Naive thymus-derived CD4-positive, alpha-beta T cell (primary cell): Measurements from ENCODE around the gene BRSK1. TPM values are rescaled to one million over a fixed set of nuclear protein-coding genes. Genes with fewer than 3 reads are reported as not detected.

ENCODE experiments used
- ATAC-seq: fragments of 150-1000 bp; cut with Tn5 transposase; 2 replicates; pipeline ENCODE4 v1.10.0; 2021; ENCODE audit warnings: mild to moderate bottlenecking, moderate library complexity
- CTCF ChIA-PET: fragments of 350-600 bp; sonication (Branson Sonifier 250); formaldehyde crosslinking; loops from one replicate; lab custom pipeline; 2021; ENCODE audit warnings: antibody characterized with exemption; lab: Charles Lee
- POLR2A ChIA-PET: fragments of 350-600 bp; sonication (Branson Sonifier 250); formaldehyde crosslinking; loops from one replicate; lab custom pipeline; 2021; ENCODE audit warnings: antibody characterized with exemption, inconsistent platforms; lab: Charles Lee
- DNase-seq, 9 donors: peaks; one replicate each; pipeline versions ENCODE4 v3.0.0 to v3.0.0-alpha.2; 2020 to 2022; ENCODE audit warnings: mixed read lengths in 1 of 9
- H3K27ac ChIP-seq: one replicate; pipeline ENCODE4 v1.7.0; 2013; ENCODE audit warnings: mild to moderate bottlenecking, low read depth, low read length, moderate library complexity
- H3K27me3 ChIP-seq, 2 donors: one replicate each; pipeline ENCODE4 v1.7.0; 2013; ENCODE audit warnings: low read length in 2 of 2, mild to moderate bottlenecking in 2 of 2, moderate library complexity in 2 of 2; ENCODE audit not compliant: control insufficient read depth in 2 of 2, insufficient read depth in 2 of 2
- H3K36me3 ChIP-seq, 3 experiments: 1 replicate in 2 of 3; 2 replicates in 1 of 3; pipeline ENCODE4 v1.7.0; 2013; ENCODE audit warnings: low read length in 3 of 3, mild to moderate bottlenecking in 3 of 3, moderate library complexity in 1 of 3; ENCODE audit not compliant: insufficient read depth in 3 of 3, control insufficient read depth in 2 of 3
- H3K4me1 ChIP-seq, 2 donors: one replicate each; pipeline ENCODE4 v1.7.0; 2013; ENCODE audit warnings: low read length in 2 of 2, mild to moderate bottlenecking in 2 of 2, moderate library complexity in 1 of 2; ENCODE audit not compliant: control insufficient read depth in 2 of 2, insufficient read depth in 2 of 2
- H3K4me3 ChIP-seq: 2 replicates; pipeline ENCODE4 v1.7.0; 2013; ENCODE audit warnings: mild to moderate bottlenecking, low read length
- H3K9me3 ChIP-seq, 3 experiments: 1 replicate in 2 of 3; 2 replicates in 1 of 3; pipeline ENCODE4 v1.7.0; 2013; ENCODE audit warnings: low read length in 3 of 3; ENCODE audit not compliant: control insufficient read depth in 2 of 3
- H3K27ac Mint-ChIP-seq, 9 donors: one replicate each; pipeline ENCODE4 v1.8.0; 2020 to 2022; ENCODE audit warnings: mixed read lengths in 9 of 9, mild to moderate bottlenecking in 8 of 9, moderate library complexity in 5 of 9, inconsistent platforms in 2 of 9
- H3K27me3 Mint-ChIP-seq, 5 donors: one replicate each; pipeline ENCODE4 v1.8.0; 2021 to 2022; ENCODE audit warnings: mixed read lengths in 5 of 5, mild to moderate bottlenecking in 1 of 5
- H3K36me3 Mint-ChIP-seq, 5 donors: one replicate each; pipeline ENCODE4 v1.8.0; 2020 to 2022; ENCODE audit warnings: mixed read lengths in 5 of 5, mild to moderate bottlenecking in 3 of 5, inconsistent platforms in 1 of 5
- H3K4me1 Mint-ChIP-seq, 7 donors: one replicate each; pipeline ENCODE4 v1.8.0; 2020 to 2022; ENCODE audit warnings: mixed read lengths in 7 of 7, mild to moderate bottlenecking in 3 of 7, inconsistent platforms in 1 of 7
- H3K4me3 Mint-ChIP-seq, 10 donors: one replicate each; pipeline ENCODE4 v1.8.0; 2020 to 2022; ENCODE audit warnings: mild to moderate bottlenecking in 10 of 10, mixed read lengths in 10 of 10, moderate library complexity in 6 of 10, inconsistent platforms in 2 of 10
- H3K9me3 Mint-ChIP-seq, 11 donors: one replicate each; pipeline ENCODE4 v1.8.0; 2020 to 2022; ENCODE audit warnings: mixed read lengths in 11 of 11, mild to moderate bottlenecking in 4 of 11, inconsistent platforms in 1 of 11, moderate library complexity in 1 of 11
- intact Hi-C, 2 donors: fragments of 100-400 bp; cut with micrococcal nuclease; formaldehyde crosslinking; loops; one replicate each; pipeline ENCODE4 v1.15.1; 2023
- polyA plus RNA-seq, 2 donors: library from polyadenylated mRNA; unstranded; fragments of 300-500 nt; fragmentation: Illumina TruSeq; gene quantifications; one replicate each; pipeline ENCODE4 v1.2.3, GENCODE V29; 2021
- total RNA-seq, 6 experiments: library from RNA in 5 of 6; stranded (reverse) in 5 of 6; gene quantifications; 1 replicate in 5 of 6; 2 replicates in 1 of 6; pipeline ENCODE4 v1.2.3 and lab custom pipeline; 2021 to 2026

Gene BRSK1
- total and polyA plus RNA-seq, 7 experiments from 2014 or later = 0.41 to 6.3 (median 3.4) TPM; not detected in 2

- ChIA-PET CTCF (no interaction called here), POLR2A (interaction anchor here (0.7 to 1.8 kb wide), 2 partner anchors 11 to 17 kb away, joined by 3 to 5 read pairs; no protein-coding TSS in a partner anchor)
- Mint-ChIP-seq H3K27ac (peak overlapping the region in 2 of 9 donors; percentile 21 to 80), H3K9me3 (peaks cover 0 to 1% (median 0%) of the 10 kb centered on the region in 11 donors), H3K4me1 (peaks cover 0 to 8% (median 3%) of the 10 kb centered on the region in 7 donors), H3K36me3 (peaks cover 4 to 34% (median 9%) of the 10 kb centered on the region in 5 donors), H3K27me3 (no peaks in the 10 kb centered on the region), H3K4me3 (no peak overlapping the region)
- DNase-seq = no peak
- no peak overlapping the region for H3K4me3 ChIP-seq
- H3K27ac ChIP-seq = no peak overlapping the region
- H3K27me3 ChIP-seq = no peaks in the 10 kb centered on the region
- H3K36me3 ChIP-seq = peaks cover 27 to 98% (median 61%) of the 10 kb centered on the region in 3 experiments
- H3K4me1 ChIP-seq = peaks cover 0 to 3% of the 10 kb centered on the region in 2 donors
- intact Hi-C loops = no loop called here
- no peaks in the 10 kb centered on the region for H3K9me3 ChIP-seq
- no peak for ATAC-seq
Observed at GRCh38 chr19:55242517-55242916, 41.3 kb upstream of the BRSK1 start.

GRCh38 chr19:55244004-55244680, 39.7 kb upstream of the BRSK1 start:
- POLR2A ChIA-PET = interaction anchor here (0.5 kb wide), 1 partner anchor 389 kb away, joined by 3 read pairs; no protein-coding TSS in a partner anchor
- CTCF ChIA-PET = no interaction called here
- H3K9me3 Mint-ChIP-seq = peaks cover 0 to 1% (median 0%) of the 10 kb centered on the region in 11 donors
- Histone ChIP-seq H3K27ac (no peak overlapping the region), H3K27me3 (no peaks in the 10 kb centered on the region), H3K4me1 (peaks cover 8 to 19% of the 10 kb centered on the region in 2 donors), H3K4me3 (no peak overlapping the region), H3K9me3 (no peaks in the 10 kb centered on the region), H3K36me3 (peaks cover 22 to 98% (median 49%) of the 10 kb centered on the region in 3 experiments)
- no peak overlapping the region for H3K27ac Mint-ChIP-seq
- H3K4me1 Mint-ChIP-seq = peaks cover 7 to 21% (median 16%) of the 10 kb centered on the region in 7 donors
- no peak overlapping the region for H3K4me3 Mint-ChIP-seq
- no peak for ATAC-seq
- intact Hi-C loops = no loop called here
- H3K36me3 Mint-ChIP-seq = peaks cover 4 to 37% (median 12%) of the 10 kb centered on the region in 5 donors
- no peaks in the 10 kb centered on the region for H3K27me3 Mint-ChIP-seq
- DNase-seq = no peak

GRCh38 chr19:55245236-55245904, 38.4 kb upstream of the BRSK1 start:
- CTCF ChIA-PET = no interaction called here
- DNase-seq (no peak), ATAC-seq (no peak)
- Mint-ChIP-seq H3K36me3 (peaks cover 4 to 35% (median 11%) of the 10 kb centered on the region in 5 donors), H3K9me3 (peaks cover 0 to 1% (median 0%) of the 10 kb centered on the region in 11 donors), H3K27me3 (no peaks in the 10 kb centered on the region), H3K4me1 (peaks cover 7 to 26% (median 19%) of the 10 kb centered on the region in 7 donors), H3K27ac (no peak overlapping the region), H3K4me3 (no peak overlapping the region)
- peaks cover 15 to 28% of the 10 kb centered on the region in 2 donors for H3K4me1 ChIP-seq
- intact Hi-C loops = no loop called here
- no peaks in the 10 kb centered on the region for H3K27me3 ChIP-seq
- no peak overlapping the region for H3K4me3 ChIP-seq
- no peak overlapping the region for H3K27ac ChIP-seq
- H3K36me3 ChIP-seq = peaks cover 17 to 94% (median 41%) of the 10 kb centered on the region in 3 experiments
- no peaks in the 10 kb centered on the region for H3K9me3 ChIP-seq
- POLR2A ChIA-PET = interaction anchor here (1.6 kb wide), 1 partner anchor 9 kb away, joined by 5 read pairs; no protein-coding TSS in a partner anchor

- no peaks in the 10 kb centered on the region for H3K27me3 ChIP-seq
- H3K4me3 ChIP-seq = no peak overlapping the region
- H3K4me3 Mint-ChIP-seq = peak overlapping the region in 1 of 10 donors; percentile 31
- H3K4me1 Mint-ChIP-seq = peaks cover 20 to 39% (median 33%) of the 10 kb centered on the region in 7 donors
- intact Hi-C loops = no loop called here
- ChIA-PET CTCF (no interaction called here), POLR2A (interaction anchor here (1.0 to 1.6 kb wide), 2 partner anchors 7 to 12 kb away, joined by 3 to 5 read pairs; partner anchors contain the start of gene PPP6R1)
- H3K27me3 Mint-ChIP-seq = no peaks in the 10 kb centered on the region
- peaks cover 29 to 42% of the 10 kb centered on the region in 2 donors for H3K4me1 ChIP-seq
- no peak overlapping the region for H3K27ac ChIP-seq
- no peak overlapping the region for H3K27ac Mint-ChIP-seq
- no peaks in the 10 kb centered on the region for H3K9me3 ChIP-seq
- DNase-seq = no peak
- H3K9me3 Mint-ChIP-seq = peaks cover 0 to 1% (median 0%) of the 10 kb centered on the region in 11 donors
- peaks cover 17 to 83% (median 29%) of the 10 kb centered on the region in 3 experiments for H3K36me3 ChIP-seq
- ATAC-seq = no peak
- H3K36me3 Mint-ChIP-seq = peaks cover 4 to 33% (median 12%) of the 10 kb centered on the region in 5 donors
Observed at GRCh38 chr19:55246462-55247451, 37.0 kb upstream of the BRSK1 start.

GRCh38 chr19:55247621-55248099, 36.1 kb upstream of the BRSK1 start:
- Mint-ChIP-seq H3K27me3 (no peaks in the 10 kb centered on the region), H3K9me3 (peaks cover 0 to 1% (median 0%) of the 10 kb centered on the region in 11 donors), H3K36me3 (peaks cover 3 to 32% (median 10%) of the 10 kb centered on the region in 5 donors), H3K27ac (no peak overlapping the region), H3K4me1 (peaks cover 23 to 47% (median 35%) of the 10 kb centered on the region in 7 donors), H3K4me3 (peak overlapping the region in 1 of 10 donors; percentile 31)
- POLR2A ChIA-PET = interaction anchor here (1.4 kb wide), 1 partner anchor 9 kb away, joined by 3 read pairs; no protein-coding TSS in a partner anchor
- H3K9me3 ChIP-seq = no peaks in the 10 kb centered on the region
- H3K27me3 ChIP-seq = no peaks in the 10 kb centered on the region
- intact Hi-C loops = no loop called here
- peaks cover 17 to 74% (median 24%) of the 10 kb centered on the region in 3 experiments for H3K36me3 ChIP-seq
- ATAC-seq = no peak
- CTCF ChIA-PET = interaction anchor here (0.6 kb wide), 1 partner anchor 9 kb away, joined by 3 read pairs; no protein-coding TSS in a partner anchor
- H3K4me1 ChIP-seq = peaks cover 38 to 50% of the 10 kb centered on the region in 2 donors
- H3K4me3 ChIP-seq = no peak overlapping the region
- H3K27ac ChIP-seq = no peak overlapping the region
- DNase-seq = no peak
